GM23338 (cell line): ENCODE measurements around the gene EGFR. TPM values are rescaled to one million over a fixed set of nuclear protein-coding genes. Genes with fewer than 3 reads are reported as not detected.
A peak's percentile ranks its signal among the peaks of the same experiment; 100 is the strongest.

Source experiments
- ATAC-seq: fragments of 200-7000 bp; cut with Tn5 transposase; 3 replicates; pipeline ENCODE4 v1.9.1; 2020
- DNase-seq: peaks from one replicate; pipeline ENCODE4 v3.0.0-alpha.2; 2015; ENCODE audit warnings: low spot score
- H2AFZ ChIP-seq: fragments of 200-600 bp; sonication (generic); 2 replicates; pipeline ENCODE4 v1.8.0; 2016; ENCODE audit warnings: antibody characterized with exemption, mild to moderate bottlenecking, moderate library complexity
- H3F3A ChIP-seq: fragments of 200-600 bp; sonication (generic); replicated peaks from 2 replicates; pipeline ENCODE4 v1.8.0; 2017; ENCODE audit warnings: antibody characterized with exemption, mixed run types, low read depth
- H3K27ac ChIP-seq: fragments of 200-600 bp; sonication (generic); 2 replicates; pipeline ENCODE4 v1.6.1; 2016; ENCODE audit warnings: low read depth
- H3K27me3 ChIP-seq: fragments of 200-600 bp; sonication (generic); 2 replicates; pipeline ENCODE4 v1.8.0; 2016; ENCODE audit warnings: mild to moderate bottlenecking, mixed run types, moderate library complexity; ENCODE audit not compliant: insufficient read depth
- H3K36me3 ChIP-seq: fragments of 200-600 bp; sonication (generic); 2 replicates; pipeline ENCODE4 v1.8.0; 2016; ENCODE audit warnings: mild to moderate bottlenecking; ENCODE audit not compliant: insufficient read depth
- H3K4me1 ChIP-seq: fragments of 200-600 bp; sonication (generic); 2 replicates; pipeline ENCODE4 v1.8.0; 2016; ENCODE audit warnings: mild to moderate bottlenecking, moderate library complexity; ENCODE audit not compliant: insufficient read depth
- H3K4me2 ChIP-seq: fragments of 200-600 bp; sonication (generic); 2 replicates; pipeline ENCODE4 v1.7.1; 2017; ENCODE audit warnings: mixed run types
- H3K4me3 ChIP-seq: fragments of 200-600 bp; sonication (generic); 2 replicates; pipeline ENCODE4 v1.6.1; 2016; ENCODE audit warnings: mixed run types
- H3K79me2 ChIP-seq: fragments of 200-600 bp; sonication (generic); replicated peaks from 2 replicates; pipeline ENCODE4 v1.8.0; 2017; ENCODE audit warnings: mild to moderate bottlenecking; ENCODE audit not compliant: insufficient read depth
- H3K9me2 ChIP-seq: fragments of 200-600 bp; sonication (generic); 2 replicates; pipeline ENCODE4 v1.8.0; 2017; ENCODE audit not compliant: insufficient read depth
- H4K20me1 ChIP-seq: fragments of 200-600 bp; sonication (generic); replicated peaks from 2 replicates; pipeline ENCODE4 v1.8.0; 2017; ENCODE audit warnings: mild to moderate bottlenecking; ENCODE audit not compliant: insufficient read depth
- H3K27ac Mint-ChIP-seq: 2 replicates; pipeline ENCODE4 v1.8.0; 2020; ENCODE audit warnings: inconsistent platforms, mild to moderate bottlenecking, moderate library complexity, mixed read lengths
- H3K27me3 Mint-ChIP-seq: 3 replicates; pipeline ENCODE4 v1.8.0; 2022; ENCODE audit warnings: low read depth, mild to moderate bottlenecking, moderate library complexity, mixed read lengths, inconsistent platforms; ENCODE audit not compliant: insufficient read depth, poor library complexity
- H3K36me3 Mint-ChIP-seq: 3 replicates; pipeline ENCODE4 v1.8.0; 2021; ENCODE audit warnings: low read depth, mild to moderate bottlenecking, inconsistent platforms, moderate library complexity, mixed read lengths
- H3K4me1 Mint-ChIP-seq: 3 replicates; pipeline ENCODE4 v1.8.0; 2020; ENCODE audit warnings: mild to moderate bottlenecking, inconsistent platforms, mixed read lengths
- H3K4me3 Mint-ChIP-seq: 3 replicates; pipeline ENCODE4 v1.8.0; 2021; ENCODE audit warnings: moderate library complexity, mild to moderate bottlenecking, inconsistent platforms, mixed read lengths
- H3K9me3 Mint-ChIP-seq: 3 replicates; pipeline ENCODE4 v1.8.0; 2020; ENCODE audit warnings: moderate library complexity, mild to moderate bottlenecking, inconsistent platforms, mixed read lengths
- CREB1 ChIP-seq: fragments of 250-450 bp; sonication (Bioruptor Pico); IDR thresholded peaks from 2 replicates; pipeline ENCODE4 v1.5.0; 2020; ENCODE audit warnings: low read depth, mild to moderate bottlenecking, moderate library complexity
- CTCF ChIP-seq, 2 experiments: fragments of 200-600 bp in 1 of 2; sonication (generic) in 1 of 2; conservative IDR thresholded peaks; 2 replicates each; pipeline versions ENCODE4 v1.5.1 to v1.6.1; 2016 to 2017; ENCODE audit warnings: antibody characterized with exemption in 2 of 2, low read depth in 2 of 2, mild to moderate bottlenecking in 2 of 2, moderate library complexity in 1 of 2
- ETS1 ChIP-seq: IDR thresholded peaks from 2 replicates; pipeline ENCODE4 v1.6.1; 2016; ENCODE audit warnings: antibody characterized with exemption
- EZH2 ChIP-seq: fragments of 200-600 bp; sonication (generic); IDR thresholded peaks from one replicate; pipeline ENCODE4 v1.8.0; 2017; ENCODE audit warnings: antibody characterized with exemption, mild to moderate bottlenecking, low read depth; ENCODE audit not compliant: unreplicated experiment
- EZH2phosphoT487 ChIP-seq: fragments of 200-600 bp; sonication (generic); IDR thresholded peaks from one replicate; pipeline ENCODE4 v1.8.1; 2018; ENCODE audit warnings: antibody characterized with exemption; ENCODE audit not compliant: unreplicated experiment
- JUNB ChIP-seq: IDR thresholded peaks from one replicate; pipeline ENCODE4 v1.6.1; 2016; ENCODE audit warnings: antibody characterized with exemption; ENCODE audit not compliant: unreplicated experiment
- NANOG ChIP-seq: IDR thresholded peaks from 2 replicates; pipeline ENCODE4 v1.6.1; 2016; ENCODE audit warnings: antibody characterized with exemption, borderline replicate concordance
- POLR2AphosphoS5 ChIP-seq: IDR thresholded peaks from 2 replicates; pipeline ENCODE4 v1.6.1; 2016; ENCODE audit warnings: antibody characterized with exemption, low read depth
- REST ChIP-seq: IDR thresholded peaks from one replicate; pipeline ENCODE4 v1.6.1; 2018; ENCODE audit warnings: antibody characterized with exemption; ENCODE audit not compliant: unreplicated experiment
- STAT1 ChIP-seq: IDR thresholded peaks from one replicate; pipeline ENCODE4 v1.6.1; 2016; ENCODE audit warnings: antibody characterized with exemption; ENCODE audit not compliant: unreplicated experiment
- ZNF114 ChIP-seq: fragments of 250-450 bp; sonication (Bioruptor Pico); IDR thresholded peaks from 2 replicates; pipeline ENCODE4 v1.5.0; 2020; ENCODE audit warnings: mild to moderate bottlenecking, moderate library complexity
- ZNF331 ChIP-seq: fragments of 250-450 bp; sonication (Bioruptor Pico); IDR thresholded peaks from 2 replicates; pipeline ENCODE4 v1.5.0; 2020; ENCODE audit warnings: low read depth, mild to moderate bottlenecking, moderate library complexity
- ZNF462 ChIP-seq: fragments of 250-450 bp; sonication (Bioruptor Pico); IDR thresholded peaks from 2 replicates; pipeline ENCODE4 v1.5.0; 2020; ENCODE audit warnings: mild to moderate bottlenecking, moderate library complexity
- polyA plus RNA-seq: library from polyadenylated mRNA; unstranded; fragments of >200 nt; fragmentation: Nextera tagmentation; extraction: Ambion mirVana; gene quantifications from 2 replicates; pipeline ENCODE4 v1.2.1, GENCODE V29; 2016
- total RNA-seq: library from RNA; depleted of rRNA; stranded (reverse); fragments of >200 nt; shearing (Covaris generic); gene quantifications from 2 replicates; pipeline ENCODE4 v1.2.3, GENCODE V29; 2014

EGFR gene
- total and polyA plus RNA-seq, 2 experiments from 2014 or later = 1.5 to 4.5 TPM

GRCh38 chr7:55212176-55212575 lies 193.4 kb downstream of the EGFR start:
- ATAC-seq = no peak
- Mint-ChIP-seq H3K4me3 (no peak overlapping the region), H3K36me3 (no peaks in the 10 kb centered on the region), H3K4me1 (peaks cover 14% of the 10 kb centered on the region), H3K27me3 (no peaks in the 10 kb centered on the region), H3K9me3 (no peaks in the 10 kb centered on the region), H3K27ac (peak overlapping the region; percentile 68; the same call in 1 of the 2 replicates)
- Histone ChIP-seq H3K36me3 (no peaks in the 10 kb centered on the region), H2AFZ (no peak overlapping the region), H3K4me3 (no peak overlapping the region), H3K27me3 (no peaks in the 10 kb centered on the region), H3K79me2 (no peaks in the 10 kb centered on the region), H3K27ac (no peak overlapping the region), H4K20me1 (no peaks in the 10 kb centered on the region), H3F3A (no peaks in the 10 kb centered on the region), H3K4me1 (no peaks in the 10 kb centered on the region; the same call in 1 of the 2 replicates), H3K4me2 (no peak overlapping the region), H3K9me2 (no peaks in the 10 kb centered on the region)
- DNase-seq = no peak
- TF ChIP-seq EZH2 (no peak), CTCF (conservative IDR thresholded peaks at IDR 0.05; ENCODE audit: low read depth in 2 of 2) (no peak), CREB1 (CRISPR knock-in tag) (no peak), ZNF462 (CRISPR knock-in tag) (no peak), ZNF331 (CRISPR knock-in tag) (no peak), REST (no peak), EZH2phosphoT487 (no peak), NANOG (no peak), ETS1 (no peak), JUNB (no peak), POLR2AphosphoS5 (no peak), STAT1 (no peak), ZNF114 (CRISPR knock-in tag) (no peak)
